ENCODE measurements around the gene NLRP14.

The NLRP14 gene, protein sequence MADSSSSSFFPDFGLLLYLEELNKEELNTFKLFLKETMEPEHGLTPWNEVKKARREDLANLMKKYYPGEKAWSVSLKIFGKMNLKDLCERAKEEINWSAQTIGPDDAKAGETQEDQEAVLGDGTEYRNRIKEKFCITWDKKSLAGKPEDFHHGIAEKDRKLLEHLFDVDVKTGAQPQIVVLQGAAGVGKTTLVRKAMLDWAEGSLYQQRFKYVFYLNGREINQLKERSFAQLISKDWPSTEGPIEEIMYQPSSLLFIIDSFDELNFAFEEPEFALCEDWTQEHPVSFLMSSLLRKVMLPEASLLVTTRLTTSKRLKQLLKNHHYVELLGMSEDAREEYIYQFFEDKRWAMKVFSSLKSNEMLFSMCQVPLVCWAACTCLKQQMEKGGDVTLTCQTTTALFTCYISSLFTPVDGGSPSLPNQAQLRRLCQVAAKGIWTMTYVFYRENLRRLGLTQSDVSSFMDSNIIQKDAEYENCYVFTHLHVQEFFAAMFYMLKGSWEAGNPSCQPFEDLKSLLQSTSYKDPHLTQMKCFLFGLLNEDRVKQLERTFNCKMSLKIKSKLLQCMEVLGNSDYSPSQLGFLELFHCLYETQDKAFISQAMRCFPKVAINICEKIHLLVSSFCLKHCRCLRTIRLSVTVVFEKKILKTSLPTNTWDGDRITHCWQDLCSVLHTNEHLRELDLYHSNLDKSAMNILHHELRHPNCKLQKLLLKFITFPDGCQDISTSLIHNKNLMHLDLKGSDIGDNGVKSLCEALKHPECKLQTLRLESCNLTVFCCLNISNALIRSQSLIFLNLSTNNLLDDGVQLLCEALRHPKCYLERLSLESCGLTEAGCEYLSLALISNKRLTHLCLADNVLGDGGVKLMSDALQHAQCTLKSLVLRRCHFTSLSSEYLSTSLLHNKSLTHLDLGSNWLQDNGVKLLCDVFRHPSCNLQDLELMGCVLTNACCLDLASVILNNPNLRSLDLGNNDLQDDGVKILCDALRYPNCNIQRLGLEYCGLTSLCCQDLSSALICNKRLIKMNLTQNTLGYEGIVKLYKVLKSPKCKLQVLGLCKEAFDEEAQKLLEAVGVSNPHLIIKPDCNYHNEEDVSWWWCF

DNA sequence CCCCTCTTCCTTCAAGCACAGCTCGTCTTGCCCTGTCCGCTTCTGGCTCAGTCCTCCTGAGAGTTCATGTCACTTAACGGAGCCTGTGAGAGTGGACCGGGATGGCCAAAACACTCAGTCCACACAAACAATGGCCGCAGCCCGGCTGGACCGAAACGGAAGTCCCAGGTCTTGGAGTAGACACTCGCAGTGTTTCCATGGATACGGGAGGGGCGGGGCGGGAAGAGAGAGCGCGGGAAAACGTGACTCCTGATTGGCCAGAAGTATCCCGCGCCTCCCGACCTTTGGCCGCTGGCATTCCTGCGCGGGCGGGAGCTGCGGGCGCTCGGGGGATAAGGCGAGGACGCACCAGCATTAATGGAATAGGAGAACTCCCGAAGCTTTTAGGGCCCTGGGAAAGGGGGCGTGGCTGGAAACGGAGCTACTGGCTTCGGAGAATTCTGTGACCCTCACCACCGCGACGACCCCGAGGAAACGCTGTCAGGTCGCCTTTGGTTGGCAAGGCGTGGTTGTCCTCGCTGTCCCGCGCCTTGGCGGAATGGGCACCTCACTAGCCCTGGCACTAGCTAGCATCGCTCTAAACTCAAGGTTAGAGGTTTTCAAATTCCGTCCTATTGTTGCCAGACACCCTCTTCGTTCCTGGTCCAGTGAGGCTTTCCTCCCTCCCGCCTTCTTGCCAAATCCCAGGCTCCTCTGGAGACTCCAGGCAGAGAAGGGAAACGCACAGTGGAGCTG lies at the start of gene NLRP14, which contains the start of gene ZNF214:
TSS of gene NLRP14 (plus strand) at position 297 of the 735 bp plus-strand sequence. CDS start 18,108 bp downstream, outside the sequence.
TSS of gene ZNF214 (minus strand) at position 164 of the 735 bp plus-strand sequence. CDS start 17,511 bp downstream, outside the sequence.
- DNase-seq: no peak

GRCh38 chr11:6979365-6979764 lies 40.9 kb upstream of the NLRP14 start:
- no peak for DNase-seq

GRCh38 chr11:6986487-6986886 lies 33.8 kb upstream of the NLRP14 start:
- no peak for DNase-seq

DNA sequence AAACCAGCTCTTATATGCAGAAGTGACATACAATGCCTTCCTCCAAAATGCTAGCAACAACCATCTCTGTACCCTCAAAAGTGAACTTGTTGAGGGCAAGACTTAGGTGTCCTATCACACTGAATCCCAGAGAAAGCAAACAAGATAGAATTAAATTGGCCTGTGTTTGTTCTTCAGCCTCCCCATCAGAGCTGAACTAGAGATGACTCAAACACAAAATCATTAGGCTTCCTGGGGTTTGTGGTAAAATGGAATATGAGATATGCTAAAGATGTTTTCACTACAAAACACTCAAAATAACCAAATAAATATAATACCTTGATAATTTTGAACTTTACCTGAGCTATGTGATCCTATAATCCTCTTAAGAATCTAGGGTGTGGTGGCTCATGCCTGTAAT lies 31.8 kb upstream of the NLRP14 start:
- DNase-seq: no peak

- DNase-seq: no peak
Observed at GRCh38 chr11:6991227-6991626, 29.1 kb upstream of the NLRP14 start.

DNA sequence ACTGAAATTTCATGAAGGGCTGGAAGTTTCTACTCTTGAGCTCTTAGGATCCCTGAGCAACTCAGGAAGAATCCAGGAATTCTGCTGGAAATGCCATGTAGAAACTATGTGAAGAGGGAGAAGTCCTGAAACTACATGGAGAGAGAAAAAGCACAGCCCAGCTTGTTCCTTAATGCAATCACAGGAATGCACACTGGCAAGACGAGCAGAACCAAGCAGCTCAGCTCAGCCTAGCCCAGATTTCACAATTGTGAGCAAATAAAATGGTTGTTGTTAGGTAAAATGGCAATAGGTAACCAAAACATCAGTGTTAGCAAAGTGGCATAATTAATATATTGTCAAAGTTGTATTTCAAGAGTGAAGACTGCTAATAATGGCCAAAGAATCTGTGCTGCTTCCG lies 28.3 kb upstream of the NLRP14 start:
- no peak for DNase-seq

- no peak for DNase-seq
Observed at GRCh38 chr11:6992457-6993417, 27.5 kb upstream of the NLRP14 start.

GRCh38 chr11:6995703-6996102 lies 24.6 kb upstream of the NLRP14 start:
- DNase-seq: no peak

DNA sequence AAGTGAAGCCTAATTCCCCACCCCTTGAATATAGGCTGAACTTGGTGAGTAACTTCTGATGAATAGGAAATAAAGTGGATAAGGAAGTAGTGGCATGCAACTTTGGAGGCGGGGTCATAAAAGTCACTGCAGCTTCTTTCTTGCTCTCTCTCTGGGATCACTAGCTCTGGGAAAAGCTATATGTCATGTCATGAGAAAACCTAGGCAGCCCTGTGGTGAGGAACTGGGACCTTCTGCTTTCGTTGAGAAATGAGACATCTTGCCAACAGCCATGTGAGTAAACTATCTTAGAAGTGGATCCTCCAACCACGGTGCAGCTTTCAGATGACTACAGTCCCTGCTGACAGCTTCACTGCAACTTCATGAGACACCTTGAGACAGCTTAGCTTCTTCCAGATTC lies 15.8 kb upstream of the NLRP14 start:
- DNase-seq: no peak

GRCh38 chr11:7014118-7014517 lies 6.2 kb upstream of the NLRP14 start:
- DNase-seq: no peak

- no peak for DNase-seq
Observed at GRCh38 chr11:7016011-7016410, 4.3 kb upstream of the NLRP14 start.

DNA sequence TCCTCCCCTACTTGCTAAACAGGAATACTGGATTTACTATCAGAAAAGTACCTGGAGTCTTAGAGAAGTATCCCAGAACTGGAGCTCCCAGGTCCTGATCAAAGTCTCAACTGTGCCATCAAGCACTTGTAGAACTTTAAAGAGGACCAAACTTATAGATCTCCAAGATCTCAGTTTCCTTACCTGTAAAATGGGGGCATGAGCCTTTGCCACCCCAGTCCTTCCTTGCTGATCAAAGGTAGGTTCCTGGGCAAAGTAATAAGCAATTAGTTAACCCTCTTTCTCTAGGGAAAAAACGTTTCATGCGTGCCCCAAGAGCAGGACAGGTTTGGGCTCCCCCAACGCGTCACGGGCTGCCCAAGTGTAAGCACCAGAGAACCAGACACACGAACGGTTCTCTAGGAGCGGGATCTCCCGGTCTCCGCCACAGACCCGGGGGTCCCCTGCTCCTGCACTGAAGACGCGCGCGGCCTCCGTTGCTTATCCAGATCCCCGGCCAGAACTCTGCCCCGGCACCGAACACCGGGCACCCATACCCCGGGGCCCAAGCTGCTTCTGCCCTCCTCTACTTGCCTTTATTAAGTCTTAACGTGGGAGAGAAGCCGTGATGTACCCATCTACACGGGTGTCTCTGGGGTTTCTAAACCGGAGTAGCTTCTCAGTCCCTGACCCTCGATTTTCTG lies 638 bp upstream of the NLRP14 start:
- DNase-seq: no peak

- DNase-seq: no peak
Observed at GRCh38 chr11:7021318-7021717, 1.0 kb downstream of the NLRP14 start.

DNA sequence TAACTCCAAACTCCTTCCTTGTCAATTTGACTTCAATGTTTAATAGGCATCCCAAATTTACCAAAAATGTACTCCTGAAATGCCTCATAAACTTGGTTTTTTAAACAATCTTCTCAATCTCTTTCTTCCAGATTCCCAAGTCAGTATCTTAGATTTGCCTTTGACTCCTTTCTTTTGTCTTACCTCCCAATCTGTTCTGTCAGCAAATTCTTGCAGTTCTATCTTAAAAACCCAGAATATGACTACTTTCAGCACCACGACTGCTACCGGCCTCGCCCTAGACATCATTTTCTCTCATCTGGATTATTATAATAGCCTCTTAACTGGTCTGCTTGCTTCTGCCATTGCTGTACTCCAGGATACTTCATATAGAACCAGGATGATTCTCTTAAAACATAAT lies 7.9 kb downstream of the NLRP14 start:
- DNase-seq: no peak

DNA sequence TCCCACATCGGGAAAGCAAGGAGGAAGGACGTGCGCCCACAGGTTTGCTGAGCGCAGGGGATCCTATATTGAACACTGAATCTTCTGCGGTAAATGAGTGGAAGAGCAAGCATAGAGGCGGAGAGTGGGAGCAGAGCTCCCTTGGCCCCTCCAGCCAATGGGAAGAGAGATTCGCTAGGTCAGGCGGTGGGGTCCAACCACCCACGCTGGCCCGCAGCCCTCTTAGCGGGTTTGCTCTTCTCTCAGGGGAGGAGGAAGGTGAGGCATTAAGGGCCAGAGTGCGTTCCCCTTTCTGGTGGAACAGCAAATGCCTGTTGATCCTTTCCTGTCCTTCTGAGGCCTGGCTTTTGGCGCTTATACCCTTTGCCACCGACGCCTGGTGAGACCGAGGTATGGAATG lies 10.6 kb downstream of the NLRP14 start:
- DNase-seq: no peak

DNA sequence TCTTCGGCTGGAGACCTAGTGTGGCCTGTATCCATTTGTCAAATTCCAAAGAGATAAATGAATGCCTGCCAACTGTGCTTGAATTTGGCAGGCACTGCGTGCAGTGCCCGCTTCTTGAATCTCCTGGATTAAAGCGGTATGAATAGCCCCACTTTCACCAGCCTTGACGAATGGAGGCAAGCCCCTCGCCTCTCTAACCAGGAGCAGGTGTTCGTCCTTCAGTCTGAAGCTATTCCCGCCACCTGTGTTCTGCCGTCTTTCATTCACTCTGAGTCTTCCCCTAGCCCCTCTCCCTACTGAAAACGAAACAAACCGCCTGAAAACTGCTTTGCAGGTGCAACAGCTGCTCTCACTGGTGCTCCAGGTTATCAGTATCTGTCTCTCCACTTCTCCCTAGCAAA lies 11.2 kb downstream of the NLRP14 start:
- no peak for DNase-seq

DNA sequence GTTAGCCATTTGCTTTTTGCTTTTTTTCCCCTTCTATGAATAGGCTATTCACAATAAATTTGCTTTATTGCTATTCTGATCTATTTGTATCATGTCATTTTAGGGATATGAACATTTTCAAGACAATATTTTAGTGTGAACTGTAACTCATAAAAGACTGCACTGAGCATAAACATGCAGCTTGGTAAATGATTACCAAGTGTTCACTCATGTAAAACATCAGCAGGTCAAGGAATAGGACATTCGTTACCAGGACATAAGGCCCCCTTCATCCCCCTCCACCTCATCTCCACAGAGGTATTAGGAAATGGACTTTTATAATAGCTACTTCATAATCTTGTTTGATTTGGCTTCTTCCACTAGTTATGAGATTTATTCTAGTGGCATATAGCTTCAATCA lies 12.4 kb downstream of the NLRP14 start:
- DNase-seq: no peak

DNA sequence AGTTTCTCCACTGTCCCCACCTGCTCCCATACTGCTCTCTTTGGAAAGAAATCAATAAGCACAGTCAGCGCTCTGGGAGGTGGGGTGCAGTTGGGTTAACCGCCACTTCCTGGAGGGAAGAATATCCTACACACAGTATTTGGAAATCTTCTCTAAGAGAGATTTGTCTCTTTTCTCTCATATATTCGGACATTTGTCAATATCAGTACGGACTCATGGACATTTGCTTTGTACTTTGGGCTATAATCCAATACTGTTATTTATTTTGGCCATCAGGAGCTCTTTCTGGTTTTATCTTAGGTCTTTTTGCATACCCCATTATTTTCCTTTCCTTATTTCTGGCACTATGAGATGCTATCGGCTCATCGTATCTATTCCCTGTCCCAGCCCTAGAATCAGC lies 13.7 kb downstream of the NLRP14 start:
- DNase-seq: no peak

GRCh38 chr11:7046474-7047175 lies 26.3 kb downstream of the NLRP14 start:
- no peak for DNase-seq

DNA sequence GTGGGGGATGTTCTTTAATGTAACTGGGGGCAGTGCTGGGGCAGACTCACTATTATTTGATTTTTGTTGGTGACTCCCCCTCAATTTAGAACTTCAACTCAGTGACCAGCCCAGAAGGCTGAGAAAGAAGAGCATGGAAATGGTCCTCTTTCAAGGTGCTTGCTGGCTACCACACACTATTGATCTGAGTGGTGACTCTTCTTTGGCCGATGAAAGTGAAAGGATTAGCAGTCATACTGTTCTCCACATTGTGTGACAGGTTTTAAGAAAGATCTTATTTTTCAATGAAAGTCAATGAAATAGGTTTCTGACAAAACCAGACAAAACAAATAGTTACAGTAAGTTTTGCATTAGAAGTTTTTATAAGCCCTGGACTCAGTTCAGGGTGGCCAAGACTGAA lies 29.9 kb downstream of the NLRP14 start:
- DNase-seq: no peak
